GM12878 (cell line): Measurements from ENCODE around the gene SLC25A13. TPM values are rescaled to one million over a fixed set of nuclear protein-coding genes. Genes with fewer than 3 reads are reported as not detected.

Experiments used
- ATAC-seq: fragments of 200-7000 bp; cut with Tn5 transposase; 3 replicates; pipeline ENCODE4 v1.9.1; 2020; ENCODE audit warnings: mild to moderate bottlenecking, moderate library complexity
- BruUV-seq: library from RNA; stranded (reverse); fragments of 400-500 nt; replicated peaks from 2 replicates; lab custom pipeline; 2021; lab: Mats Ljungman, UMichigan
- CTCF ChIA-PET: fragments of 300-600 bp; sonication (Branson Sonifier 250); formaldehyde crosslinking; extraction: SDS; loops from one replicate; lab custom pipeline; 2021; ENCODE audit warnings: inconsistent platforms; lab: Yijun Ruan, JAX
- POLR2A ChIA-PET: fragments of 350-600 bp; formaldehyde crosslinking; extraction: SDS; loops from one replicate; lab custom pipeline; 2021; ENCODE audit warnings: inconsistent platforms; lab: Charles Lee
- RAD21 ChIA-PET: fragments of 300-600 bp; sonication (Branson Sonifier 250); formaldehyde crosslinking; loops from one replicate; lab custom pipeline; 2023; ENCODE audit warnings: antibody characterized with exemption; ENCODE audit not compliant: unreplicated experiment; lab: Charles Lee
- SMC1A ChIA-PET: fragments of 300-600 bp; sonication (Branson Sonifier 250); formaldehyde crosslinking; loops from one replicate; lab custom pipeline; 2023; ENCODE audit not compliant: unreplicated experiment, uncharacterized antibody; lab: Charles Lee
- DNase-seq: peaks from one replicate; pipeline ENCODE4 v3.0.0-alpha.2; 2011; ENCODE audit warnings: low read depth, low spot score
- FAIRE-seq: peaks from 3 replicates; lab custom pipeline; 2011; peaks lifted over from hg19 to GRCh38; lab: Jason Lieb, UNC
- H2AFZ ChIP-seq: 2 replicates; pipeline ENCODE4 v1.6.0; 2011; ENCODE audit warnings: low read depth, low read length, control low read depth; ENCODE audit not compliant: control insufficient read depth
- H3K27ac ChIP-seq: 2 replicates; pipeline ENCODE4 v1.5.1; 2011; ENCODE audit warnings: control low read depth; ENCODE audit not compliant: control insufficient read depth, insufficient read depth
- H3K27me3 ChIP-seq, 2 experiments: replicated peaks in 1 of 2; 2 replicates each; pipeline versions ENCODE4 v1.6.0 to v1.6.1; 2011; ENCODE audit warnings: low read length in 1 of 2; ENCODE audit not compliant: control insufficient read depth in 2 of 2, insufficient read depth in 2 of 2
- H3K36me3 ChIP-seq, 2 experiments: 2 replicates each; pipeline ENCODE4 v1.5.1; 2011; ENCODE audit warnings: low read length in 1 of 2; ENCODE audit not compliant: control insufficient read depth in 2 of 2, insufficient read depth in 2 of 2
- H3K4me1 ChIP-seq: 2 replicates; pipeline ENCODE4 v1.6.1; 2011; ENCODE audit warnings: mild to moderate bottlenecking, low read length, moderate library complexity, mixed read lengths; ENCODE audit not compliant: control insufficient read depth, insufficient read depth
- H3K4me2 ChIP-seq: 2 replicates; pipeline ENCODE4 v1.6.0; 2011; ENCODE audit warnings: control low read depth; ENCODE audit not compliant: control insufficient read depth, insufficient read depth
- H3K4me3 ChIP-seq: fragments of 200-600 bp; sonication (generic); 2 replicates; pipeline ENCODE4 v1.5.1; 2016
- H3K79me2 ChIP-seq: 2 replicates; pipeline ENCODE4 v1.6.0; 2011; ENCODE audit warnings: low read length; ENCODE audit not compliant: control insufficient read depth, insufficient read depth
- H3K9ac ChIP-seq: 2 replicates; pipeline ENCODE4 v1.8.0; 2011; ENCODE audit warnings: low read length, control low read depth, mixed read lengths; ENCODE audit not compliant: control insufficient read depth, insufficient read depth
- H3K9me3 ChIP-seq: replicated peaks from 3 replicates; pipeline ENCODE4 v1.5.1; 2011; ENCODE audit warnings: mild to moderate bottlenecking, low read length; ENCODE audit not compliant: control insufficient read depth, insufficient read depth
- H4K20me1 ChIP-seq: 2 replicates; pipeline ENCODE4 v1.6.0; 2011; ENCODE audit not compliant: control insufficient read depth, insufficient read depth
- CREB1 ChIP-seq: IDR thresholded peaks from 2 replicates; pipeline ENCODE4 v1.6.1; 2012; ENCODE audit warnings: low read depth, mild to moderate bottlenecking, inconsistent platforms
- GABPA ChIP-seq: IDR thresholded peaks from 2 replicates; pipeline ENCODE4 v1.6.1; 2014; ENCODE audit warnings: antibody characterized with exemption, low read depth, mild to moderate bottlenecking, inconsistent platforms
- HSF1 ChIP-seq: fragments of 150-350 bp; IDR thresholded peaks from 2 replicates; pipeline ENCODE4 v1.6.1; 2014; ENCODE audit warnings: mild to moderate bottlenecking, low read depth, low read length
- MTA2 ChIP-seq: fragments of 450-650 bp; IDR thresholded peaks from 2 replicates; pipeline ENCODE4 v1.6.1; 2016; ENCODE audit warnings: low read depth, mild to moderate bottlenecking, moderate library complexity
- PKNOX1 ChIP-seq: fragments of 450-650 bp; IDR thresholded peaks from 2 replicates; pipeline ENCODE4 v1.6.1; 2016; ENCODE audit warnings: mild to moderate bottlenecking
- RCOR1 ChIP-seq: conservative IDR thresholded peaks from 2 replicates; pipeline ENCODE4 v1.6.1; 2012; ENCODE audit warnings: low read depth, low read length, improper control_type of control experiment
- REST ChIP-seq: IDR thresholded peaks from 2 replicates; pipeline ENCODE4 v1.6.1; 2012; ENCODE audit warnings: mild to moderate bottlenecking, low read depth, low read length
- SUPT20H ChIP-seq: IDR thresholded peaks from 2 replicates; pipeline ENCODE4 v1.6.1; 2011; ENCODE audit warnings: low read depth, mild to moderate bottlenecking, low read length, moderate library complexity, borderline replicate concordance; ENCODE audit not compliant: control insufficient read depth
- WGBS: methylation state at CpG from one replicate; pipeline ENCODE4 v1.1.6; 2016; ENCODE audit warnings: low lambda C conversion rate; ENCODE audit not compliant: insufficient replicate concordance, insufficient coverage; ENCODE audit errors: missing lambda C conversion rate; 5-methylcytosine and 5-hydroxymethylcytosine counted together
- in situ Hi-C: fragments of 300-500 bp; cut with MboI; formaldehyde crosslinking; loops from 9 replicates; pipeline ENCODE4 v1.14.3; 2018; ENCODE audit warnings: mixed read lengths
- intact Hi-C: fragments of 100-400 bp; cut with micrococcal nuclease; formaldehyde crosslinking; loops from one replicate; pipeline ENCODE4 v1.14.2; 2022; ENCODE audit not compliant: unreplicated experiment
- polyA plus RNA-seq, 11 experiments: library from polyadenylated mRNA; depleted of rRNA in 4 of 11; unstranded in 6 of 11; stranded (reverse) in 5 of 11; fragments of >200 nt; fragmentation: Nextera tagmentation in 4 of 11; fragmentation: Illumina TruSeq in 1 of 11; extraction: Ambion mirVana in 4 of 11; extraction: Trizol in 1 of 11; gene quantifications; 1 replicate in 1 of 11; 2 replicates in 10 of 11; pipeline versions ENCODE4 v1.2.1 to v1.2.3, GENCODE V29; 2011 to 2016; ENCODE audit warnings: inconsistent platforms in 2 of 11, missing spikeins in 2 of 11, low read depth in 1 of 11
- total RNA-seq, 4 experiments: library from RNA; depleted of rRNA in 3 of 4; stranded (reverse); fragments of >200 nt in 3 of 4; fragmentation: Illumina TruSeq in 1 of 4; extraction: Trizol in 1 of 4; gene quantifications; 2 replicates each; pipeline versions ENCODE4 v1.2.1 to v1.2.3, GENCODE V29; 2013 to 2021

SLC25A13 gene
- total and polyA plus RNA-seq, 10 of the 15 experiments (the other 5 are each of a cell fraction or from before 2014, with no cell fraction given), result 7.0 to 24.7 (median 18.6) TPM

GRCh38 chr7:96300986-96301385 is 20.9 kb downstream of the SLC25A13 start:
- DNase-seq (no peak), ATAC-seq (no peak), FAIRE-seq (no peak)
- no peak overlapping the region for H3K4me3 ChIP-seq
- 100% methylated on average over 1 of the region's 1 CpG for whole genome bisulfite sequencing
- H3K4me2 ChIP-seq, result no peak overlapping the region
- peaks cover 2% of the 10 kb centered on the region for H3K79me2 ChIP-seq
- no peak overlapping the region for H3K9ac ChIP-seq
- H3K9me3 ChIP-seq, result no peaks in the 10 kb centered on the region; the same call in 2 of the 3 replicates
- H3K27ac ChIP-seq, result no peak overlapping the region
- peaks cover 5% of the 10 kb centered on the region; the same call in 1 of the 2 replicates for H3K4me1 ChIP-seq
- no peaks in the 10 kb centered on the region for H3K36me3 ChIP-seq
- H4K20me1 ChIP-seq, result no peaks in the 10 kb centered on the region
- in situ Hi-C loops, result no loop called here
- ChIA-PET SMC1A (interaction anchor here (1.3 kb wide), 1 partner anchor 11 kb away, joined by 4 read pairs; no protein-coding TSS in a partner anchor), RAD21 (no interaction called here), CTCF (no interaction called here), POLR2A (no interaction called here)
- intact Hi-C loops, result no loop called here
- H3K27me3 ChIP-seq, result no peaks in the 10 kb centered on the region
- BruUV-seq, result no TSS peak
- TF ChIP-seq SUPT20H, result no peak
- no peak for TF ChIP-seq PKNOX1
- TF ChIP-seq REST, result no peak
- TF ChIP-seq RCOR1, result no peak
- no peak for TF ChIP-seq CREB1
- TF ChIP-seq GABPA, result no peak
- no peak for TF ChIP-seq MTA2
- no peak for TF ChIP-seq HSF1
- no peak overlapping the region for H2AFZ ChIP-seq
